GM12872 (cell line): ENCODE results near the gene EEFSEC.

Experiments
- TF ChIP-seq, protein P1 (sequence below): IDR thresholded peaks from 3 replicates; pipeline ENCODE4 v1.5.1; 2011; ENCODE audit warnings: low read depth, mild to moderate bottlenecking, low read length, moderate library complexity; ENCODE audit not compliant: insufficient read depth

The EEFSEC gene

GRCh38 chr3:128153156-128154041, at the start of gene EEFSEC:
EEFSEC (plus strand) TSS chr3:128153481; CDS start chr3:128153508, 27 bp downstream.
- TF ChIP-seq, protein P1, sequence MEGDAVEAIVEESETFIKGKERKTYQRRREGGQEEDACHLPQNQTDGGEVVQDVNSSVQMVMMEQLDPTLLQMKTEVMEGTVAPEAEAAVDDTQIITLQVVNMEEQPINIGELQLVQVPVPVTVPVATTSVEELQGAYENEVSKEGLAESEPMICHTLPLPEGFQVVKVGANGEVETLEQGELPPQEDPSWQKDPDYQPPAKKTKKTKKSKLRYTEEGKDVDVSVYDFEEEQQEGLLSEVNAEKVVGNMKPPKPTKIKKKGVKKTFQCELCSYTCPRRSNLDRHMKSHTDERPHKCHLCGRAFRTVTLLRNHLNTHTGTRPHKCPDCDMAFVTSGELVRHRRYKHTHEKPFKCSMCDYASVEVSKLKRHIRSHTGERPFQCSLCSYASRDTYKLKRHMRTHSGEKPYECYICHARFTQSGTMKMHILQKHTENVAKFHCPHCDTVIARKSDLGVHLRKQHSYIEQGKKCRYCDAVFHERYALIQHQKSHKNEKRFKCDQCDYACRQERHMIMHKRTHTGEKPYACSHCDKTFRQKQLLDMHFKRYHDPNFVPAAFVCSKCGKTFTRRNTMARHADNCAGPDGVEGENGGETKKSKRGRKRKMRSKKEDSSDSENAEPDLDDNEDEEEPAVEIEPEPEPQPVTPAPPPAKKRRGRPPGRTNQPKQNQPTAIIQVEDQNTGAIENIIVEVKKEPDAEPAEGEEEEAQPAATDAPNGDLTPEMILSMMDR: no peak

DNA sequence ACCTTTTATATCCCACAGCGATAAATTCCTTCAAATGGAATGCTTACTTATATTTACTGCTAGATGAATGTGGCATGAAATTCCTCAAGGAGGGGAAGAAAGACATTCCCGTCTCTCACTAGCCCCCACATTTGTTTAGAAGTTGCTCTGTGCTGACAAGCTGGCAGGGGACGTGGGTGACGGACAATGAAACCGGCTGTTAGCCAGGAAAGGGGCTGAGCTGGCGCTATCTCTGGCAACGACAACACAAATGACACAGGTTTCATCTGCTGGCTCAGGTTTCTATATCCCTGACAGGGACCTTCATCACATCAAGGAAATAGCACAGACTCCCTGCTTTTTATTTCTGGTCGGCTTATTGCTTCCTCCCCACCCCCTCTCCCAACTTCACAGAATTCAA, 45.4 kb upstream of the EEFSEC start:
- TF ChIP-seq, protein P1: no peak

DNA sequence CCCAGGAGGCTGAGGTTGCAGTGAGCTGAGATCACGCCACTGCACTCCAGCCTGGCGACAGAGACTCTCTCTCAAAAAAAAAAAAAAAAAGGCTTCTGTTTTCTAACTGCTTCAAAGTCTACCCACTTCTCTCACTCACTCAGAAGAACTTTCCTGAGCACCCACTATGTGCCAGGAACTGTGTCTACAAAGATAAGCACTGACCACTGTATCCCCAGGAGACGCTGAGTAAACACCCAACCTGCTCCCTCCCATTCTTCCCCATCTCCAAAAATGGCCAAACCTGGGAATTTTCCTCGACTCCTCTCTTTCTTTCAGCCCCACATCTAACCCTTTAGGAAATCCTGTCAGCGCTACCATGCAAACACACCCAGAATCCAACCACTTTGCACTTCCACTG, 42.1 kb upstream of the EEFSEC start:
- TF ChIP-seq, protein P1: no peak

DNA sequence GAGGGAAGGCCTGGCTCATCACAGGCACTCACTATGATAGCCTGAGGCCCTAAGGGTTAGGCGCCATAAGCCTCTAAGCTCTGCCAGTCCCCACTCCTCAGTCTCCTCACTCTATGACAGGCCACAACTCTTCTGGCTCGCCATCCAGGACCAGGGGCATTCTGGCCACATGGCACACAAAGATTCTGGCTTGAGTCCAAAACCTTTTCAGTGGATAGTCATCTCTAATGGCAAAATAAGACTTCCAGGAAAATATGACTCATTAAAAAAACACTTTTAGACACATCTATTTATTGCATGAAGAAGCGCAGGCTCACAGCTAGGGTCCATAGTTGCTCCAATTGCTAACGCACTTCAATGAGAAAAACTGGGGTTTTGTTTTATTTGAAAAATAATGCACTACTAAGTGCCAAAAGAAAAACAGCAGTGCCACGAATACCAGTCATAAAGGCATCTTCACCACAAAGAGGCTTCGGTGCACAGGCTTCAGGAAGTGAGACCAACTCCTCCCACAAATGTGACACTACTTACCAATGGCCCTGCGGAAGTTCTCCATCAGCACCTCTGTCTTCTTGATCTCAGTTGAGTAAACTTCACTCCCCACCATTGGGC, 40.8 kb upstream of the EEFSEC start:
- TF ChIP-seq, protein P1: no peak

- TF ChIP-seq, protein P1: no peak
Observed at GRCh38 chr3:128113817-128114794, 39.2 kb upstream of the EEFSEC start.

- TF ChIP-seq, protein P1: no peak
Observed at GRCh38 chr3:128122013-128122412, 31.3 kb upstream of the EEFSEC start.

DNA sequence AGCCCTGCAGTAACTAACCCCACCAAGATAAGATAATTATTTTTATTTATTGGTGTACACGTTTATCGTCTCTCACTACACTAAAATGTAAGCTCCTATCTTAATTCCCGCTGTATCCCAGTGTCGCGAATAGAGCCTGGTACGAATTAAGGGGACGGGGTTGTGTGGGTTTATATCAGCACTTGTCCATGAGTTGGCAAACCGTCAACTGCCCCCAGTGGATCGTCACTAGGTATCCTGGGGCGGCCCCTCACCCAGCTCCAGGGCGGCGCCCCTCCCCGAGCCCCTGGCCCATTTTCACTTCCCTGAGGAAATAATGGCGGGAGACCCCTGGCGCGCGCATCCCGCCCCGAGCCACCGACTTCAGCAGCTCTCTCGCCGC, 30.1 kb upstream of the EEFSEC start:
- TF ChIP-seq, protein P1: no peak
